Measurements from ENCODE around the gene GHDC. TPM values are rescaled to one million over a fixed set of nuclear protein-coding genes. Genes with fewer than 3 reads are reported as not detected.
"Not testable (repeated sequence)": the region's sequence is repeated elsewhere in the genome, so short reads cannot be mapped to it uniquely, and the experiment has no call there.

The GHDC gene
- total RNA-seq, 1 donor from 2014 or later: 33.4 TPM

GRCh38 chr17:42210046-42210445 lies 15.8 kb upstream of the GHDC start:
- Histone ChIP-seq H3K4me3 (no peak overlapping the region), H3K36me3 (peaks cover 93% of the 10 kb centered on the region), H3K9me3 (no peaks in the 10 kb centered on the region), H3K27ac (no peak overlapping the region), H3K27me3 (ENCODE audit: low read depth) (no peaks in the 10 kb centered on the region), H3K4me1 (no peaks in the 10 kb centered on the region)
- DNase-seq: no peak
- intact Hi-C loops (cut with DNase I): no loop called here
- ATAC-seq: no peak
- no peak for TF ChIP-seq CTCF (IDR thresholded peaks at IDR 0.05)

DNA sequence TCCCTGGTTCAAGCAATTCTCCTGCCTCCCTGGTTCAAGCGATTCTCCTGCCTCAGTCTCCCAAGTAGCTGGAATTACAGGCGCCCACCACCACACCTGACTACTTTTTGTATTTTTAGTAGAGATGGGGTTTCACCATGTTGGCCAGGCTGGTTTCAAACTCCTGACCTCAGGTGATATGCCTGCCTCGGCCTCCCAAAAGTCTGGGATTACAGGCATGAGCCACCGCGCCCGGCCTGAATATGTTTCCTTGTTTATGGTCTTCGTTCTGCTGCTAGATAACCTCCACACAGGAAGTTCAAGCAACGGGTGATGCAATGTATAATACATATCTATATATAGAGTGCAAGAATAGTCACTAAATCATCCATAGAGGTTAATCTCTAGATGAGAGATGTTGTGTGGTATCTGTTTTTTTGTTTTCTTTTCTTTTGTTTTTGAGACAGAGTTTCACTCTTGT lies 11.9 kb upstream of the GHDC start:
- ATAC-seq; H3K4me3 ChIP-seq; H3K4me1 ChIP-seq; H3K27me3 ChIP-seq (ENCODE audit: low read depth); H3K9me3 ChIP-seq; intact Hi-C loops (cut with DNase I); H3K27ac ChIP-seq; DNase-seq: not testable (repeated sequence)
- H3K36me3 ChIP-seq: peaks cover 92% of the 10 kb centered on the region

DNA sequence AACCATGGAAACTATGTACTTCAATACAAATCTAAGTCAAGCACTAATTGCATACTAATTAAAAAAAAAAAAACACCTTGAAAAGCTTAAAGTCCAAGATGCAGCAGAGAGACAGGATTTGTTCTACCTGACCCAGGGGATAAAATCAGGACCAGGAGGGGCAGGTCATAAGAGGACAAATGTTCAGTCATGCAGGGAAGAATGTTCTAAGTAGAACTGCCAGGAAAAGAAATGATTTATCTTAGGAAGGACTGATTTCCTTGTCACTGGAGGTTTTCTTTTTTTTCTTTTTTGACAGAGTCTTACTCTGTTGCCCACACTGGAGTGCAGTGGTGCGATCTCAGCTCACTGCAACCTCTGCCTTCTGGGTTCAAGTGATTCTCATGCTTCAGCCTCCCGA lies 9.1 kb upstream of the GHDC start:
- H3K9me3 ChIP-seq: no peaks in the 10 kb centered on the region
- H3K36me3 ChIP-seq: peaks cover 82% of the 10 kb centered on the region
- no peak for TF ChIP-seq CTCF (IDR thresholded peaks at IDR 0.05)
- H3K27ac ChIP-seq: no peak overlapping the region
- ATAC-seq (no peak), DNase-seq (no peak)
- intact Hi-C loops (cut with DNase I): no loop called here
- H3K4me1 ChIP-seq: no peaks in the 10 kb centered on the region
- no peak overlapping the region for H3K4me3 ChIP-seq
- H3K27me3 ChIP-seq (ENCODE audit: low read depth): no peaks in the 10 kb centered on the region

- no peak overlapping the region for H3K27ac ChIP-seq
Measured at GRCh38 chr17:42202696-42203095, 8.4 kb upstream of the GHDC start.

GRCh38 chr17:42202159-42202558 lies 7.9 kb upstream of the GHDC start:
- Histone ChIP-seq H3K9me3 (no peaks in the 10 kb centered on the region), H3K27ac (no peak overlapping the region), H3K27me3 (ENCODE audit: low read depth) (no peaks in the 10 kb centered on the region), H3K36me3 (peaks cover 75% of the 10 kb centered on the region), H3K4me3 (no peak overlapping the region), H3K4me1 (no peaks in the 10 kb centered on the region)
- intact Hi-C loops (cut with DNase I): no loop called here
- no peak for TF ChIP-seq CTCF (IDR thresholded peaks at IDR 0.05)
- ATAC-seq (no peak), DNase-seq (no peak)

More at GRCh38 chr17:42202696-42203095, 8.4 kb upstream of the GHDC start:
- no peak for ATAC-seq
- intact Hi-C loops (cut with DNase I): no loop called here
- Histone ChIP-seq H3K27me3 (ENCODE audit: low read depth) (no peaks in the 10 kb centered on the region), H3K9me3 (no peaks in the 10 kb centered on the region), H3K4me1 (no peaks in the 10 kb centered on the region), H3K4me3 (no peak overlapping the region), H3K36me3 (peaks cover 80% of the 10 kb centered on the region)
- TF ChIP-seq CTCF (IDR thresholded peaks at IDR 0.05): no peak
- no peak for DNase-seq

DNA sequence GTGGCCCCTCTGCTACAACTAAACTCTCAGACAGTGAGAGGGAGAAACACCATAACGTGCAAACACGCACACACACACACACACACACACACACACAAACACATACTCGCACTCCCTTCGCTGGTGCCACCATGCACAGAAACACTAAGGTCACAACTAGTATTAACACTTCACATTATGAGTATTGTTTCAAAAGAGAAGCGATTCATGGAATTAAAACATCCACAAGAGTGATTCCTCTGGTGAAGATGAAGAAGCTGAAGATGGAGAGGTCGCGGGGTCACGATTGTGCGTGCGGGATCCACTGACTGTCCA lies 7.1 kb upstream of the GHDC start:
- no peaks in the 10 kb centered on the region for H3K9me3 ChIP-seq
- H3K4me3 ChIP-seq: no peak overlapping the region
- TF ChIP-seq CTCF (IDR thresholded peaks at IDR 0.05): no peak
- H3K4me1 ChIP-seq: no peaks in the 10 kb centered on the region
- ATAC-seq: no peak
- DNase-seq: no peak
- intact Hi-C loops (cut with DNase I): no loop called here
- H3K27ac ChIP-seq: no peak overlapping the region
- H3K27me3 ChIP-seq (ENCODE audit: low read depth): no peaks in the 10 kb centered on the region
- peaks cover 67% of the 10 kb centered on the region for H3K36me3 ChIP-seq
